Stimulated activated effector memory CD8-positive, alpha-beta T cell treated with anti-CD3 and anti-CD28 coated beads, Interleukin-12 subunit alpha, Interleukin-12 subunit beta, amount 100 ng/mL, for 72 hours (primary cell): ENCODE results near the gene HSD11B1L.

ENCODE experiments used
- ATAC-seq: fragments of 150-1000 bp; cut with Tn5 transposase; 2 replicates; pipeline ENCODE4 v1.10.0; 2021
- DNase-seq, 2 donors: peaks; one replicate each; pipeline ENCODE4 v3.0.0; 2021 to 2022; ENCODE audit warnings: low spot score in 2 of 2
- H3K27ac Mint-ChIP-seq: one replicate; pipeline ENCODE4 v1.8.0; 2022; ENCODE audit warnings: mild to moderate bottlenecking, mixed read lengths
- H3K36me3 Mint-ChIP-seq: one replicate; pipeline ENCODE4 v1.8.0; 2022; ENCODE audit warnings: mild to moderate bottlenecking, mixed read lengths
- H3K4me1 Mint-ChIP-seq: one replicate; pipeline ENCODE4 v1.8.0; 2022; ENCODE audit warnings: mixed read lengths
- H3K4me3 Mint-ChIP-seq: one replicate; pipeline ENCODE4 v1.8.0; 2022; ENCODE audit warnings: mild to moderate bottlenecking, mixed read lengths
- H3K9me3 Mint-ChIP-seq: one replicate; pipeline ENCODE4 v1.8.0; 2022; ENCODE audit warnings: mixed read lengths

The HSD11B1L gene

GRCh38 chr19:5690125-5690954 lies 9.5 kb downstream of the HSD11B1L start, which contains the start of gene RPL36:
TSS of gene RPL36 (plus strand) at chr19:5690295. CDS start at chr19:5690508, 213 bp downstream.
- H3K27ac Mint-ChIP-seq: peak within 1 kb of the TSS; percentile 99
- peak; percentile 100 for DNase-seq
- H3K4me1 Mint-ChIP-seq: peaks cover 59% of the 10 kb centered on the region
- ATAC-seq: peak; percentile 68
- peaks cover 67% of the 10 kb centered on the region for H3K36me3 Mint-ChIP-seq
- H3K9me3 Mint-ChIP-seq: no peaks in the 10 kb centered on the region
- H3K4me3 Mint-ChIP-seq: peak within 1 kb of the TSS; percentile 99

DNA sequence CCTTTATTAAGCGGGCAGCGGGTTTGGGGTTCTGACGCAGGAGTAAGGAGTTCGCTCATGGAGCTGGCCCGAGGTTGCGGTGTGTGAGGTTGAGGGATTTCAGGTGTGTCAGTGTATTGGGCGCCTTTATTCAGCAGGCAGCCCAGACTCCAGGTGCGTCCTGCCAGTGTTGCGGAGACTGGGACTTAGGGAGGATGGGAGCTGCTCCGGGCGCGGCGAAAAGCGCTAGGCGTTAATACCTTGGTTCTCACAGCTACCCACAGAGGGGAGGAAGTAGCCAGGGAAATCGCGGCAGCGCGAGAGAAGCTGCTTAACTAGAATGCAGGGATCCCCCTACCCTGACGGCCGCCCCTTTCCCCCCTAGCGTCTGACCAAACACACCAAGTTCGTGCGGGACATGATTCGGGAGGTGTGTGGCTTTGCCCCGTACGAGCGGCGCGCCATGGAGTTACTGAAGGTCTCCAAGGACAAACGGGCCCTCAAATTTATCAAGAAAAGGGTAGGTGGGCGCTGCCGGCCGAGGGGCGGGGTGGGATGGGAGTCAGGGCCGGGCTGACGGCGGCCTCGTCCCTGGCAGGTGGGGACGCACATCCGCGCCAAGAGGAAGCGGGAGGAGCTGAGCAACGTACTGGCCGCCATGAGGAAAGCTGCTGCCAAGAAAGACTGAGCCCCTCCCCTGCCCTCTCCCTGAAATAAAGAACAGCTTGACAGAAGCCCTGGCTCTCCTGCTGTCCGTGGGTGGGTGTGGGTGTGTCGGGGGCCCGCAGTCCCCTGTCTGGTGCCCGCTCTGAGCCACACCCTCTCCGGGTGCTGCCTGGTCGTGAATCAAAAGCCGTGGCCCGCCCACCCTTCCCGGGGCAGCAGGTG lies 10.4 kb downstream of the HSD11B1L start:
- peak in 1 of 2 donors; percentile 71 for DNase-seq
- Mint-ChIP-seq H3K4me3 (peak overlapping the region; percentile 99), H3K36me3 (peaks cover 75% of the 10 kb centered on the region), H3K27ac (peak overlapping the region; percentile 99), H3K9me3 (no peaks in the 10 kb centered on the region), H3K4me1 (peaks cover 59% of the 10 kb centered on the region)
- ATAC-seq: peak; percentile 4

DNA sequence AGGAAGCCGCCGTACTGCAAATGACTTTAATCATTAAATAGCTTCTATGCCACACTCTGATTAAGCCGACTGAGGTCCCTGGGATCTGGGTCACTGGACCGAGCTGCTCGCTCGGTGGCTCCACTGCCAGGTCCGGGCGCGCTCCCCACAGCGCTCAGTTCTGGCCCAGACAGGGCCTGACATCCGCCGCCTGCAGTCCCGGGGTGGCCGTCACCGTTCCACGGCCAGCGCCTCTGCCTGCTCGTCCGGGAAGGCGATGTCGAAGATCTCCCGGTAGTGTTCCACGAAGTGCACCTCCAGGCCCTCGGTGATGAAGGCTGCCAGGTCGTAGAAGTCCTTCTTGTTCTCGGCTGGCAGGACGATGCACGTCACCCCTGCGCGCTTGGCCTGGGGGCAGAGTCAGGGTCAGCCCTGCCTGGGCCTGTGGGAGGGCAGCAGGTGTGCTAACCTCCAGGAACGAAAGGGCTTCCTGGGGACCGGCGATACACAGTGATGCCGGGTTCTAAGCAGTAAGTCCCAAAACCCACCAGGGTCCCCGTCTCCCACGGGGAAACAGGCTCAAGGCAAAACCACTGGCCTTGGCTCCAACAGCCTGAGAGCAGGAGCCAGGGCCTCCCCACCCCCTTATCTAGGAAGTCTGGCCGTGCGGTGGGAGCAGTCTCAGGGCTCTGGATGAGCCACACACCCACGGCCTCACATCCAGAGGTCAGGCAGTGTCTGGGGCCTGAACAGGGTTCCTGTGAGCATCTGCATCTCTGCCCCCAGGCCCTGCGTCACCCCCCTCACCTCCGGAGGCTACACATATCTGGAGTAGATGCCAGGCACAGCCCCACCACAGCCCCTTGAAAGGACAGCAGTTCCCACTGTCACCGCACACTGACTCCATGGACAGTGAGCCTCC lies 11.2 kb downstream of the HSD11B1L start:
- H3K9me3 Mint-ChIP-seq: no peaks in the 10 kb centered on the region
- DNase-seq (no peak), ATAC-seq (peak; percentile 1)
- peaks cover 76% of the 10 kb centered on the region for H3K36me3 Mint-ChIP-seq
- H3K4me3 Mint-ChIP-seq: peak overlapping the region; percentile 99
- H3K4me1 Mint-ChIP-seq: peaks cover 65% of the 10 kb centered on the region
- H3K27ac Mint-ChIP-seq: peak overlapping the region; percentile 99

GRCh38 chr19:5692723-5693194 lies 11.9 kb downstream of the HSD11B1L start:
- Mint-ChIP-seq H3K4me3 (peak overlapping the region; percentile 99), H3K4me1 (peaks cover 68% of the 10 kb centered on the region), H3K36me3 (peaks cover 82% of the 10 kb centered on the region), H3K9me3 (no peaks in the 10 kb centered on the region), H3K27ac (peak overlapping the region; percentile 99)
- ATAC-seq: no peak
- no peak for DNase-seq

DNA sequence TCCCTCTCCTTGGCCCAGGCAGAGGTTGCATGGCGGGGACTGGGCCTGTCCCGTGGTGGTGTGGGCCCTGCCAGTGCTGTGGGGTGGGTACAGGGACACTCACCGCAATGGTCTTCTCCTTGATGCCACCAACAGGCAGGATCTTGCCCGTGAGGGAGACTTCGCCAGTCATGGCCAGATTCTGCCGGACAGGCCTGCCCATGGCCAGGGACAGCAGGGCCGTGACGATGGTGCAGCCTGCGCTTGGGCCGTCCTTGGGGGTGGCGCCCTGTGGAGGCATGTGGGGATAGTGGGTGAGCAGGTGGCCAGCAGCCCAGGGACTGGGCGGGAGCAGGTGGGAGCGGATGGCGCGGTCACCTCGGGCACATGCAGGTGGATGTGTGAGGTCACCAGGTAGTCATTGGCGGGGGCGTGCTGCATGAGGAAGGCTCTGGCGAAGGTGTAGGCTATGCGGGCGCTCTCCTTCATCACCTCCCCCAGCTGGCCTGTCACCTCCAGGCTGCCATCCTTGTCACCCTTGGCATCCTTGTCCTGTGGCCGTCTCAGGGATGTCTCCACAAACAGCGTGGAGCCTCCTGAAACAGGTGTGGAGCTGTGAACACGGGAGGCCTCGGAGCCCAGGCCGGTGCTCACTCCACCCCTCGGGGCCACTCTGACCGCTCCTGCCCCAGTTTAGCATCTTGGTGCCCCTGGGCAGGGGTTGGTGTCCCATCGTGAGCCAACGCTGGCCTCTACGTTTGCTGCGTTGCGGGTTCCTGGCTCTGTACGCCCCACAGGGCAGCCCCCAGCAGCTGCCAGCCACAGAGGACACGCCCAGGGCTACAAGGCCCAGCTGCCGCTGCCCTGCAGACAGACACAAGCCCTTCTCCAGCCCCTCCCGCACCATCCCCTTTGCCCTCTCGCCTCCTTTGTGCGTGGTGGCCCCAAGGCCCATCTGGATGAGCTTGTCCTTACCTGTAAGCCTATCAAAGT lies 12.7 kb downstream of the HSD11B1L start:
- Mint-ChIP-seq H3K4me3 (peak overlapping the region; percentile 99), H3K27ac (peak overlapping the region; percentile 99), H3K36me3 (peaks cover 90% of the 10 kb centered on the region), H3K9me3 (no peaks in the 10 kb centered on the region), H3K4me1 (peaks cover 62% of the 10 kb centered on the region)
- no peak for DNase-seq
- no peak for ATAC-seq

DNA sequence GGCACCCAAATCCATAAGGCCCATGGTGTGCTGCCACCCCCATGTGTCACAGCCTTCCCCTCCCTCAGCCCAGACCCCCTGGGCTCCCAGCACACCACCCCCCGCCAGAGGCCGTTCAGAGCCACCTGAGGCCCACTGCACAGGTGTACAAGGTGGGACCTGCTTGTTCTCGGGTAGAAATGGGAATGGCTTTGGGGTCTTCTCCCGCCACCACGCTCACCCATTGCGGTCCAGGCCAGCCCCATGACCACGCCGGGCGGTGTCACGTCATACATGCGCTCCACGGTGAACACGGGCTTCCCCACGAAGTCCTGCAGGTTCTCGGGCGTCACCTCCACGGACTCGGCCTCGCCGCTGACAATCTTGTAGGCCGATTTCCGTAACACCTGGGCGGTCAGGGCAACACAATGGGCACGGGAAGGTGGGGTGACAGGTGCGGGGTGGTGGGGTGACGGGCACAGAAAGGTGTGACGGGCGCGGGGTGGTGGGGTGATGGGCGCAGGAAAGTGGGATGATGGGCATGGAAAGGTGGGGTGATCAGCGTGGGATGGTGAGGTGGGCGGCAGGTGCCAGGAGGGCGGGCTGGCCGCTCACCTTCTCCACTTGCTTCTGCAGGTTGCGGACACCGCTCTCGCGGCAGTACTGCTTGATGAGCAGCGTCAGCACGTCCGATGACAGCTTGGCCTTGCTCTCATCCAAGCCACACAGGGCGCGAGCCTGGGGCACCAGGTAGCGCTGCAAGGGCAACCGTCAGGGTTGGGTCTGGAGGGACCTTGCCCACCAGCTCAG lies 13.5 kb downstream of the HSD11B1L start:
- Mint-ChIP-seq H3K9me3 (no peaks in the 10 kb centered on the region), H3K4me1 (peaks cover 61% of the 10 kb centered on the region), H3K27ac (peak overlapping the region; percentile 99), H3K4me3 (peak overlapping the region; percentile 17), H3K36me3 (peaks cover 98% of the 10 kb centered on the region)
- DNase-seq: no peak
- no peak for ATAC-seq

- Mint-ChIP-seq H3K9me3 (no peaks in the 10 kb centered on the region), H3K4me1 (peaks cover 56% of the 10 kb centered on the region), H3K36me3 (peaks cover 100% of the 10 kb centered on the region), H3K4me3 (peak overlapping the region; percentile 17), H3K27ac (peak overlapping the region; percentile 77)
- no peak for DNase-seq
- no peak for ATAC-seq
These were observed 14.3 kb downstream of the HSD11B1L start for GRCh38 chr19:5694956-5695648.

GRCh38 chr19:5695649-5696195 lies 14.9 kb downstream of the HSD11B1L start:
- peaks cover 49% of the 10 kb centered on the region for H3K4me1 Mint-ChIP-seq

DNA sequence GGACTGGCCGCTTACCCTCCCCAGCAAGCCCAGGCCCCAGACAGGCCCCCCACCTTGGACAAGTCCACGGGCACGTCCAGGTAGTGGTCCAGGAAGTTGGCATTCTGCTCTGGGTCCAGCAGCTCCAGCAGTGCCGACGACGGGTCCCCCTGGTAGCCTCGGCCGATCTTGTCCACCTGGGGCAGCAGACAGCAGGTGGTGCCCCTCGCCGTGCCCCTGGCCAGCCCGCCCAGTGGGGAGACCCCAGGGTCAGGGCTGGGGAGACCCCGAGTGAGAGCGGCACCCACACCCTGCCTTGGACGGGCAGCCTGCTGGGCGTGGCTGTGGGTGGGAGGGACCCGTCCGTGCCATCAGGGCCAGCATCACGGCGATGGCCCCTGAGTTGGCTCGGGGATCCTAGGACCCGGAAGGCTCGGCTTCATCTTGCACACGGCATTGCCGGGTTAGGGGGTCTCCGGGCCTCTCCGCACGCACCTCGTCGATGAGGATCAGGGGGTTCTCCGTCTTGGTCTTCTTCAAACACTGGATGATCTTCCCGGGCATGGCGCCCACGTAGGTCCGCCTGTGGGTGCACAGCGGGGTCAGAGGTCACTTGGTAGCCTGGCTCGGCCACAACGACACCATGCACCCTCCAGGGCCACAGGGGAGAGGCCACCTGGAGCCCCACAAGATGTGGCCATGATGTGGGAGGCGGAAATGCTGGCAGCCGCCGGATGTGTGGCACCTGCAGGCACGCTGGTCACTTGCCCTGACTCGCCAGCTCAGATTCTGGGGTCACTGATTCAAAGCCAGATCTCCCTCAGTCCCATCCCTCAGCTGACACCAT lies 15.6 kb downstream of the HSD11B1L start:
- no peak for ATAC-seq
- Mint-ChIP-seq H3K4me1 (peaks cover 45% of the 10 kb centered on the region), H3K36me3 (peaks cover 100% of the 10 kb centered on the region), H3K27ac (peak overlapping the region; percentile 85), H3K4me3 (no peak overlapping the region), H3K9me3 (no peaks in the 10 kb centered on the region)
- DNase-seq: no peak

More at GRCh38 chr19:5695649-5696195, 14.9 kb downstream of the HSD11B1L start:
- peak overlapping the region; percentile 77 for H3K27ac Mint-ChIP-seq
- peaks cover 100% of the 10 kb centered on the region for H3K36me3 Mint-ChIP-seq
- no peaks in the 10 kb centered on the region for H3K9me3 Mint-ChIP-seq
- H3K4me3 Mint-ChIP-seq: no peak overlapping the region
- DNase-seq (no peak), ATAC-seq (no peak)

GRCh38 chr19:5697022-5697889 lies 16.4 kb downstream of the HSD11B1L start:
- H3K9me3 Mint-ChIP-seq: no peaks in the 10 kb centered on the region
- peak overlapping the region; percentile 85 for H3K27ac Mint-ChIP-seq
- ATAC-seq: no peak
- peaks cover 100% of the 10 kb centered on the region for H3K36me3 Mint-ChIP-seq
- peaks cover 40% of the 10 kb centered on the region for H3K4me1 Mint-ChIP-seq
- no peak for DNase-seq
- no peak overlapping the region for H3K4me3 Mint-ChIP-seq
